HG03095 (cell line): ENCODE measurements around the gene STAG3.
A peak's percentile ranks its signal among the peaks of the same experiment; 100 is the strongest.
"Not testable (repeated sequence)": the region's sequence is repeated elsewhere in the genome, so short reads cannot be mapped to it uniquely, and the experiment has no call there.

Source experiments
- ATAC-seq: cut with Tn5 transposase; IDR thresholded peaks from one replicate; pipeline ENCODE4 v1.9.1; 2021; ENCODE audit warnings: moderate library complexity; ENCODE audit not compliant: unreplicated experiment

The STAG3 gene, protein sequence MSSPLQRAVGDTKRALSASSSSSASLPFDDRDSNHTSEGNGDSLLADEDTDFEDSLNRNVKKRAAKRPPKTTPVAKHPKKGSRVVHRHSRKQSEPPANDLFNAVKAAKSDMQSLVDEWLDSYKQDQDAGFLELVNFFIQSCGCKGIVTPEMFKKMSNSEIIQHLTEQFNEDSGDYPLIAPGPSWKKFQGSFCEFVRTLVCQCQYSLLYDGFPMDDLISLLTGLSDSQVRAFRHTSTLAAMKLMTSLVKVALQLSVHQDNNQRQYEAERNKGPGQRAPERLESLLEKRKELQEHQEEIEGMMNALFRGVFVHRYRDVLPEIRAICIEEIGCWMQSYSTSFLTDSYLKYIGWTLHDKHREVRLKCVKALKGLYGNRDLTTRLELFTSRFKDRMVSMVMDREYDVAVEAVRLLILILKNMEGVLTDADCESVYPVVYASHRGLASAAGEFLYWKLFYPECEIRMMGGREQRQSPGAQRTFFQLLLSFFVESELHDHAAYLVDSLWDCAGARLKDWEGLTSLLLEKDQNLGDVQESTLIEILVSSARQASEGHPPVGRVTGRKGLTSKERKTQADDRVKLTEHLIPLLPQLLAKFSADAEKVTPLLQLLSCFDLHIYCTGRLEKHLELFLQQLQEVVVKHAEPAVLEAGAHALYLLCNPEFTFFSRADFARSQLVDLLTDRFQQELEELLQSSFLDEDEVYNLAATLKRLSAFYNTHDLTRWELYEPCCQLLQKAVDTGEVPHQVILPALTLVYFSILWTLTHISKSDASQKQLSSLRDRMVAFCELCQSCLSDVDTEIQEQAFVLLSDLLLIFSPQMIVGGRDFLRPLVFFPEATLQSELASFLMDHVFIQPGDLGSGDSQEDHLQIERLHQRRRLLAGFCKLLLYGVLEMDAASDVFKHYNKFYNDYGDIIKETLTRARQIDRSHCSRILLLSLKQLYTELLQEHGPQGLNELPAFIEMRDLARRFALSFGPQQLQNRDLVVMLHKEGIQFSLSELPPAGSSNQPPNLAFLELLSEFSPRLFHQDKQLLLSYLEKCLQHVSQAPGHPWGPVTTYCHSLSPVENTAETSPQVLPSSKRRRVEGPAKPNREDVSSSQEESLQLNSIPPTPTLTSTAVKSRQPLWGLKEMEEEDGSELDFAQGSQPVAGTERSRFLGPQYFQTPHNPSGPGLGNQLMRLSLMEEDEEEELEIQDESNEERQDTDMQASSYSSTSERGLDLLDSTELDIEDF

DNA sequence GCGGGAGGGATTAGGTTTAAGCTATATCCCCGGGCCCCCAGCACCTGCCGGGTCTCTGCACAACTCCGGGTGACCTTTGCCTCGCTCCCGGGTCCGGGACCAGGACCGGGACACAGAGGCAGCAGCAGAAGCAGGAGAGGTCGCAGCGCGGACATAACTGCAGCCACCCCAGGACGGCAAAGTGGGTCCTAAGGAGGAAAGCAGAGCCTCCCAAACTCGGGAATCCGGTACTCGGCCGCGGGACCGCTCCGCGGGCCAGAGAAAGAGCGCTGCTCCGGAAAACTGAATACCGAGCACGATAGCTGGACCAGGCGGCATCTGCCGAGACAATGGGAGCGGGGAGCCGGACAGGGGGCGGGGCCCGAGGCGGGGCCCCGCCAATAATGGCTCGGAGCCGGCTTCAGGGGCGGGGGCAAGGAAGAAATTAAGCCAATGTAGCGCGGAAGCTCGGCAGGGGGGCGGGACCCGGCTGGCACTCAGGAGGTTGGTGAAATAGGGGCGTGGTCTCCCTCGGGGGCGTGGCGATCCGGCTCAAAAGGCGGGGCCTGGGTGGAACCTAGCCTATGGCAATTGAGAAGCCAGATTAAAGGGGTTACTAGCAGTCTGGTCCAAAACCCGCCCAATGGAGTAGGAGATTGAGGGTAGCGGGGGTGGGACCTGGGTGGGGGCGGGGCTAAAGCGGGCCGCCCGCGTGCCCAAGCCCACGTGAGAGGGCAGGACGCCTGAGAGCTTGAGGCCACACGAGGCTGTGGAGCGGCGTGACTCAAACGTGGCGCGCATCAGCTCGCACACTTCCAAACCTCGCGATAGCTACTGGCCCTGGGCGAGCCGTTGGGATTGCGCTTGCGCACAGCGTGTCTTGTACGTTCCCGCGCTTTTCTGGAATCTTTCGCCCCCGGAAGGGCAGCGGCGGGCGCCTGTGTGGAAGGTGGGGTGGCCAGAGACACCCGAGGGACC is at the start of gene STAG3, which contains the start of gene GPC2:
Gene STAG3 (plus strand): TSS at position 874 of the 957 bp plus-strand sequence. CDS start 2,639 bp downstream, outside the sequence.
Gene GPC2 (minus strand): TSS at position 337 of the 957 bp plus-strand sequence. CDS start 182 bp downstream, at position 155.
- ATAC-seq = peak; percentile 87

DNA sequence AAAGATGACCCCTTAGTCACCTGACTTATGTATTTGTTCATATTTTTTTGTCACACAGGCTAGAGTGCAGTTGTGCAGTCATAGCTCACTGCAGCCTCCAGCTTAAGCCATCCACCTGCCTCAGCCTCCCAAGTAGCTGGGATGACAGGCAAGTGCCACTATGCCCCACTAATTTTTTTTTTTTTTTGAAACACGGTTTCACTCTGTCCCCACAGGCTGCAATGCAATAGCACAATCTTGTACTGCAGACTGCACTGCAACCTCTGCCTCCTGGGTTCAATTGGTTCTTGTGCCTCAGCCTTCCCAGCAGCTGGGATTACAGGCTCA is 49.1 kb upstream of the STAG3 start:
- ATAC-seq = no peak

DNA sequence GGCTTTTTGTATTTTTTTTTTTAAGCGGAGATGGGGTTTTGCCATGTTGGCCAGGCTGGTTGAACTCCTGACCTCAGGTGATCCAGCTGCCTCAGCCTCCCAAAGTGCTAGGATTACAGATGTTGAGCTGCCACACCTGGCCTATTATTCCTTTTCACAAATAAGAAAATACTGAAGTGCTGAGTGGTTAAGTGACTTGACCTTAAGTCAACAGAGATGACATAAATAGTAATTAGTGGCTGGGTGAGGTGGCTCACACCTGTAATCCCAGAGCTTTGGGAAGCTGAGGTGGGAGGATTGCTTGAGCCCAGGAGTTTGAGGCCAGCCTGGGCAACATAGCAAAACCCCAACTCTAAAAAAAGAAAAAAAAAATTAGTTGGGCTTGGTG is 47.5 kb upstream of the STAG3 start:
- not testable (repeated sequence) for ATAC-seq

DNA sequence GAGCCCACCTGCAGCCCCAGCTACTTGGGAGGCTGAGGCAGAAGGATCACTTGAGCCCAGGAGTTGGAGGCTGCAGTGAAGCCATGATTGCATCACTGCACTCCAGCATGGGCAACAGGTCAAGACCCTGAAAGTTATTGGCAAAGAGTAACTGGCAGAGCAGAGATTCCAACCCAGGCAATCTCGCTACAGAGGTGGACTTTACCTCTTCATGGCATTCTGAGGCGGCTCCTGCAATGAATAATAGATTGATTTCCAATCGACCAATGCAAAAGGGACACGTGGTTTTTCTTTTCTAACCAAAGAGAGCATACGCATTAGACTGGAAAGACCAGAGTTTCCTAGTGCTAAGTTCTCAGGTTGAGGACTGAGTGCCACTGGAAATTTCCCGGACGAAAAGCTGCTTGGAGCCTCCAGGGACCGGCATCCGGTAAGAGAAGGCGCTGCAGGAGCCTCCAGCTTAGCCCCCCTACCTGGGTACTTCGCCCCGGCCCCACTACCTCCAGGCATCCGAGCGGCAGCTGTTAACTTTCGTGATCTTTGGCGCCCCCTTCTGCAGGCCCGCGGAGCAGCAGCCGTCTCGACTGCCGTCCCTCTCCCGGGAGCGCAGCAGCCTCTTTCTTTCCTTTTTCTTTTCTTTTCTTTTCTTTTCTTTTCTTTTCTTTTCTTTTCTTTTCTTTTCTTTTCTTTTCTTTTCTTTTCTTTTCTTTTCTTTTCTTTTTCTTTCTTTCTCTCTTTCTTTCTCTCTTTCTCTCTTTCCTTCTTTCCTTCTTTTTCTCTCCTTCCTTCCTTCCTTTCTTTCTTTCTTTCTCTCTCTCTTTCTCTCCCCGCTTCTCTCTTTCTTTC is 46.9 kb upstream of the STAG3 start:
- no peak for ATAC-seq

DNA sequence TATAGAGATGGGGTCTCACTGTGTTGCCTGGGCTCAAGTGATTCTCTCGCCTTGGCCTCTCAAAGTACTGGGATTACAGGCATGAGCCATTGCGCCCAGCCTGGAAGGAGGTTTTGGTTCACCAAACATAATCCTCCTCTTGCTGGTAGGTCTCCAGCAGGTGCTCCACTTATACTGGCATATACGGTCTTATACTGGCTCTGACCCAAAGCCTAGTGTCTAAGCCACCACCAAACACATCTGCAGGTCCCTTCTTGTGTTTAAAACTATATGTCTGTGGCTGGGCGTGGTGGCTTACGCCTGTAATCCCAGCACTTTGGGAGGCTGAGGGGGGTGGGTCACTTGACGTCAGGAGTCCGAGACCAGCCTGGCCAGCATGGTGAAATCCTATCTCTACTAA is 45.6 kb upstream of the STAG3 start:
- ATAC-seq = no peak

DNA sequence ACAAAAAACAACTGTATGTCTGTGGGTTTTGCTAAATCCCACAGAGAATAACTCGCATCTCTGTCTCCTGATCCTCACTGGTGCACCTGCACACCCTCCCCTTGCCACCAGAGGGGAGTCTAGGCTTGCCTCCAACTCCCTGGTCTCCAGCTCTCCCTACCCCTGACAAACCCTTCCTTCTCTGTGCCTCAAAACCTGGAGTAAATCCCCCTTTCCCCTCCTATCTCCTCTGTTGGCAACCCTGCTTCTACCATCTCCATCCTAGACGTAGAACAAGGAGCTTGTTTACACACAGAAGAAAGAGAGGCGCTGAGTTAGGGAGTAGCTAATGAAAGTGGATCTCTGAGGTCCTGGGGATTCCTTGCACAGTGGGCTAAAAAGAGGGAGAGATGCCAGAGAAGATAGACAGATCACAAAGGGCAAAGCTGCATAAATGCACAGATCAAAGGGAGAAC is 45.0 kb upstream of the STAG3 start:
- ATAC-seq = peak; percentile 62

DNA sequence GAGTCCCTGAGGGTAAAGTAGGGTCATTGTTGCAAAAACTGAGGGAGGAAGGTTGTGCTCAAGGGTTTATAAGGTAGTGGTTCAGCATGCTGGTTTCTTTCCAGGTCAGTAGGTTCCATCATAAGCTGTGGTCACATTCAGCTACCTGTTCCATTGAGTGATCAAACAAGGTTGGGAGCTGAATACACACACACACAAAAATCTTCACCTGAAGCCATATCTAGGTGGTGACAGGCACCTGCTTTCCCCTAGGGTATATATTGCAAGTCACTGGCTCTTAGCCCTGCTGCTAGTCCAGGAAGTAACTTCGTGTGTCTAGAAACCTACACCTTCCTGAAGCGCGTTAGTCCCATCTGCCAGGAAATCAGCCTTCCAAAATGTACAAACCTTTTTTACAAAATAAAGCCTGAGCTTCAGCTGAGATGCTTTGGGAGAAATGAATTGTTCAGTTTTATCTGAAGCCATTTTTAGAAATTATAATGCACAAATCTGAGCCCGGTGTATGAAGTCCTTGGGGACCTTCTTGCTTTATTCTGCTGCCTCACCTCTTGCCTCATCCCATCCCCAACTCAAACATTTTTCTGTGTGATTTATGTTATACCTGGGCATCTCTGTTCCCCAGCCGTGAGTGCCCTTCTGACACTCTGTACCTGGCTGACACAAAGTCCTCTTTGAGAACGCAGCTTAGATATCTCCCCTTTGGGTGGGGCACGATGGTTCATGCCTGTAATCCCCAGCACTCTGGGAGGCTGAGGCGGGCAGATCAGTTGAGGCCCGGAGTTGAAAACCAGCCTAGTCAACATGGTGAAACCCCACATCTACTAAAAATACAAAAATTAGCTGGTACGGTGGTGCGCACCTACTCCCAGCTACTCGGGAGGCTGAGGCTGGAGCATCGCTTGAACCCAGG is 39.6 kb upstream of the STAG3 start:
- ATAC-seq = no peak

DNA sequence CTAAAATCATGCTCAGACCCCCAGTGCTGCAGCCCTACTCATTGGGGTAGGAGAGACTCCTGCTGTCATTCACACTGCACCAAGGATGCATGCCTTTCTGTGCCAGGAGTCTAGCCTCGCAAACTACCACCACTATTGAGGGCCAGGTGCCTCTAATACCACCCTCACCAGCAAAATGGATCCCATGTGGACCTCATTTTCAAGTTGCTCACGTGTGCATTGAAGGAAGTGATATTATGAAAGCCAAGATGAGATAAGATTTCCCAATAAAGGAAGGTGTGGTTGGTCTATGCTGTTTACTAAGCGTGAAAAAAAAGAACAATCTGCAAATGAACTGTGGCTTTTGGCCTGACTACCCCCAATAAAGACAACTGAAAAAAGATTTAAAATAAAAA is 36.2 kb upstream of the STAG3 start:
- no peak for ATAC-seq

DNA sequence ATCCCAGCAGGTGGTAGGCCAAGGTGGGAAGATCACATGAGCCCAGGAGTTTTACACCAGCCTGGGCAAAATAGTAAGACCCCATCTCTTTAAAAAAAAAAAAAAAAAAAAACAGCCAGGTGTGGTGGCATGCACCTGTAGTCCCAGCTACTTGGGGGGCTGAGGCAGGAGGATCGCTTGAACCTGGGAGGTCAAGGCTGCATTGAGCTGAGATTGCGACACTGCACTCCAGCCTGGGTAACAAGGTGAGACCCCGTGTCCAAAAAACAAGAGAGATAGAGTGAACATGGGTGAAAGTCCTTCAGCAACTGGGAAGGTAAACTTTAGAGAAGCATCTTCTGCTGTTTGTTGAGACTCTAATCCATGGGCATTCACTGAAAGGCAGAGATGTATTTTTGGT is 35.3 kb upstream of the STAG3 start:
- ATAC-seq = no peak

DNA sequence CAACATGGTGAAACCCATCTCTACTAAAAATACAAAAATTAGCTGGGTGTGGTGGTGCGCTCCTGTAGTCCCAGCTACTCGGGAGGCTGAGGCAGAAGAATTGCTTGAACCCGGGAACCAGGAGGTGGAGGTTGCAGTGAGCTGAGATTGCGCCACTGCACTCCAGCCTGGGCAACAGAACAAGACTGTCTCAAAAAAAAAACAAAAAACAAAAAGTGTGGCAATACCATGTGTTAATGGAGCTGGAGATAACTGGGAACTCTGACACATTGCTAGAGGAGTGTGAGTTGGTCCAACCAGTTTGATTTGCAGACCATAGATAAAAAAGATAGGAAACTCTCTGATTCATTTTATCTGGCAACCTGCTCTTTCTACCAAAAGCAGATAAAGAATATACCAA is 31.4 kb upstream of the STAG3 start:
- not testable (repeated sequence) for ATAC-seq

DNA sequence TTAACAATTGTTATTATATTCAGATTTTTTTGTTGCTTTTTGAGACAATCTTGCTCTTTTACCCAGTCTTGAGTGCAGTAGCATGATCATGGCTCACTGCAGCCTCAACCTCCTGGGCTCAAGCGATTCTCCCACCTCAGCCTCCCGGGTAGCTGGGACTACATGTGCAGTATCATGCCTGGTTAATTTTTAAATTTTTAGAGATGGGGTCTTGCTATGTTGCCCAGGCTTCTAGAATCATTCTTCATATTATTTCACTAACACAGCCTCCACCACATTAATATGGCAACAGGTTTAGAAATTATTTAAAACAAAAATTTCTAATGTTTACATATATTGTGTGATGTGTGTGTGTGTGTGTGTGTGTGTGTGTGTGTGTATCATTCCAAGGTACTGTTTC is 30.4 kb upstream of the STAG3 start:
- no peak for ATAC-seq

DNA sequence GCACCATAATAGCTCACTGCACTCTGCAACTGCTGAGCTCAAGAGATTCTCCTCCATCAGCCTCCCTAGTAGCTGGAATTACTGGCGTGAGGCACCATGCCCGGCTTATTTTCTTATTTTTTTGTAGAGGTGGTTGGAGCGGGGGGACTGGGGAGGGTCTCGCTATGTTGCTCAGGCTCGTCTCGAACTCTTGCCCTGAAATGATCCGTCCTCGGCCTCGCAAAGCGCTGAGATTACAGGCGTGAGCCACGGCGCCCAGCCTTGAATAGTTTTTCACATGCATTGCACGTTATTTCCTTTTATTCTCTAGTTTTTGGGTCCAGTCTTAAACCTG is 29.5 kb upstream of the STAG3 start:
- no peak for ATAC-seq

DNA sequence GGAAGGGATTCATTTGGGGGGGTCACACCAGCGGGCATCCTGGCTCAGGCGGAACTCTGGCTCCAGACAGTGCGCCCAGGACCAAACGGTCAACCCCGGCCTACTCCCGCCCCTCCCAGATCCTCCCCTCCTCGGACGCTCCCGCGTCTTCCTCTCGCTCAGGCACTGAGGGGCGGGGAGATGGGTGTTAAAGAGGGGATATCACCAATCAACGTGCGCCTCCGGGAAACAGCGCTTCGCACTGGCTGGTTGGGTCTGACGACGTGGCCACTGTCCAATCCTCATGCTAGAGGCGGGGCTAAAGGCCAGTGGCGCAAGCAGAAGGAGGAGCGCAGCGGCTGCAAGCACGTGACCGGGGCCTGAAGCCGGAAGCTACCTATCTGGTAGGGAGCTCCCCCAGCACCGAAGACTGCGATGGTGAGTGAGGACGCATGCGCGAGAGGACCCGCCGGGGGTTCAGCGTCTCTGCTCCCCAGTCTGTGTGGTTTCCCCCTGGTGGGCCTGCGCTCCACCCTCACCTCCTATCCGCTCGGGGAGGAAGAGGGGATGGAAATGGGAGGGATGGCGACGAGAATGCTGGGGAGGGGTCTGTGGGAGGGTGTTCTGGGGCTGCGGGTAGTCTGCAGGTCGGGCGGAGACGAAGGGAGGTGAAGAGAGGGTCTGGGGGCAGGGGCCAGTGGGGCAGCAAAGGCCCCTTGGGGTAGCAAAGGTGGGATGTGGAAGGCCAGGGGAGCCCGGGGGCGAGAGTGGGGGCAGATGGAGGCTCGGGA is 29.0 kb upstream of the STAG3 start, which contains the start of gene LAMTOR4:
Gene LAMTOR4 (plus strand): TSS at position 360 of the 770 bp plus-strand sequence. CDS start 55 bp downstream, at position 415.
- peak; percentile 96 for ATAC-seq

DNA sequence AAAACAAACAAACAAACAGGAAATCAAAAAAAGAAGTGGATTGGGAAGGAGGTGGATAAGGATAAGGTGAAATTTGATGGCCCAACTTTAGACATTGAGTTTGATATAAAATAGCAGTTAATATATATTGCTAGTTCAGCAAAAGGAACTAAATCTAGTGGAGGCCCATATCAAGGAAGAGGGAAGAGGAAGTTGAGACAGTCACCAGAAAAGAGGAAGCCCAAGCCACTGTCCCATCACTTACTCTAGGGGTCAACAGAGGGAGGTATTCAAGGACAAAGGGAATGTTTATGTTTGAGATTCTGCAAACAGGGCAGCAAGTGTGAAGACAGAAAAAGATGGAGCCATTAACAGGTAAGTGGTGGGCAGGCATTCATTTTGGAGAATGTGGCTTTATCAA is 25.3 kb upstream of the STAG3 start:
- ATAC-seq = no peak

DNA sequence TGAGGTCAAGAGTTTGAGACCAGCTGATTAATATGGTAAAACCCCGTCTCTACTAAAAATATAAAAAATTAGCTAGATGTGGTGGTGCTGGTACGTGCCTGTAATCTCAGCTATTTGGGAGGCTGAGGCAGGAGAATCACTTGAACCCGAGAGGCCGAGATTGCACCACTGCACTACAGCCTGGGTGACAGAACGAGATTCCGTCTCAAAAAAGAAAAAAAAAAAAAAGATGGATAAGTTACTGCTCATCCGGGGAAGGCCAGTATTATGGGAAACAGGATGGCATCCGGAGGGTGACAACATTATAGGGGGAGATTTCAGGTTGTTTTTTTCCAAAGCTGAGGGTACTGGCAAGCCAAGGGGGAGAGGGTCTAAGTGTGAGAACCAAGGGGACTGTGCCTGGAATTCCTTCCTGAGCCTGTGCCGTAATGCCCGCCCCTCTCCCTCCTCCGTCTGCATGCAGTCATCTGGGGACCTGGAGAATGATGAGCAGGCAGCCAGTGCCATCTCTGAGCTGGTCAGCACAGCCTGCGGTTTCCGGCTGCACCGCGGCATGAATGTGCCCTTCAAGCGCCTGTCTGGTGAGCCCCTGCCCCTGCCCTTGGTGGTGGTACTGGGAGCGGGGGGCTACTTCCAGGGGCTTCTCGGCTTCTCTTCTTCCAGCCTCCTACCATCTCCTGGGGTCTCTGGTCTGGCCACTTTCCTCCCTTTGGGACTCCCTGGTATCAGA is 24.6 kb upstream of the STAG3 start:
- no peak for ATAC-seq

DNA sequence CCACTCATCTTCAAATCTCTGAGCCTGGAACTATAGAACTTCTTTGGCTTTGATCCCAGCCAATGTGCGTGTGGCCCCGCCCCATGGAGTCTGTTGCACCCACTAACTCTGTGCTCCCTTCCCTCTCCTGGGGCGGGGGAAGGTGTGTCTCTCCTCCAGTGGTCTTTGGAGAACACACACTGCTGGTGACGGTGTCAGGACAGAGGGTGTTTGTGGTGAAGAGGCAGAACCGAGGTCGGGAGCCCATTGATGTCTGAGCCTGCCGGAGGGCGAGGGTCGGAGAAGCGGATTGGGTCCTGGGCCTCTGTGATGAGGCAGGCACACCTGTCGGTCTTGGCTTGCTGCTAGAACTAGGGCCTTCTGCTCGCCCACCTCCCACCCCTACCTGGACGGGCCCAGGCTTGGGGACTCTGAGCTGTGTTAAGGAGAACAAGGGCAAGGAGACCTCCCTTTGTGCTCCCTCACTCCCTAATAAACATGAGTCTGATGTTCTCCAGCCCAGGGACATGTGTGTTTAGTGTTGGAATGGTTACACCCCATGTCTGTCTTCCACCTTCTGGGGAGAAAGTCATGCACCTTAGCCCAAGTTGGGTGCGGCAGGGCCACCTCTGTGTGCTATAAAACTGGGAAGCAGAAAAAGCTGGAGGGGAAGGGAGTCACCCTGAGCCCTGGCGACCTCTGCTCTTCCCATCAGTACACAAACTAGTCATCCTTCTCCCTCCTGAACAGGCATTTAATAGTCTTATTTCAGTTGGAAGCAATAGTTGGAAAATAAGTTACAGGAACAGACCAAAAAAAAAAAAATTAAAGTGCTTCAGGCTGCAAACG is 23.8 kb upstream of the STAG3 start:
- ATAC-seq = no peak
